Smooth muscle cell of the brain vasculature (primary cell): ENCODE measurements around the gene RNPS1.
"Not testable (repeated sequence)": the region's sequence is repeated elsewhere in the genome, so short reads cannot be mapped to it uniquely, and the experiment has no call there.

Experiments used
- DNase-seq: peaks from one replicate; pipeline ENCODE4 v3.0.0-alpha.2; 2012; ENCODE audit warnings: low read depth, low spot score

RNPS1 gene

GRCh38 chr16:2257726-2258125 lies 10.2 kb downstream of the RNPS1 start:
- no peak for DNase-seq

DNA sequence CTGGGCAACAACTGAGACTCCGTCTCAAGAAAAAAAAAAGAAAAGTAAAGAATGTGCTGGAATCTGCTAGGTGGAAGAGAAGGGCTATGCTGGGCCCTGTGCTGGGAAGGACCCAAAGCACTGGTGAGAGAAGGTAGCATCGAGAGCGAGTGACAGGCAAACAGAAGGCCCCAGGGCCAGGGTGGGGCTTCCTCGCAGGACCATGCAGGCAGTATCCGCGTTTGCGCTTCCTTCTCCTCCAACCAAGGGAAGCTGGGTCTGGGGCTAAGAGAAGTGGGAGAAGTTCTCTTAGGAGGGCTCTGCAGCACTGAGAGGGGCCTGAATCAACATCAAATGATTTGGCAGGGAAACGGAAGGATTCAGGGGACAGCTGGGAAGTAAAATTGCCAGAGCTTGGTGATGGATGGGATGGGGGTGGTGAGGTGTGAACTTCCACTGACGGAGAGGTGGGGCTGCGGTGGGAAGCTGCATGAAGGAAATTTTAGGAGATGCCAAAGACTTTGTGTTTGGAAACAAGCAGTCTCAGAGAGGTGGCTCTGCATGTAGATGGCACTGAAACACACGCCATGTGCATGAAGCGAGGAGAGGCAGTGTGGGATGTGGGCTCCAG lies 11.3 kb downstream of the RNPS1 start:
- DNase-seq, result no peak

GRCh38 chr16:2253293-2253692 lies 14.6 kb downstream of the RNPS1 start:
- DNase-seq, result no peak

GRCh38 chr16:2252806-2253148 lies 15.1 kb downstream of the RNPS1 start:
- no peak for DNase-seq

- DNase-seq, result peak; percentile 63
Observed at GRCh38 chr16:2251296-2252111, 16.4 kb downstream of the RNPS1 start, which contains the start of gene ECI1. Gene ECI1 (minus strand): TSS chr16:2251587. CDS start chr16:2251566, 21 bp downstream.

- no peak for DNase-seq
Observed at GRCh38 chr16:2250652-2251295, 17.2 kb downstream of the RNPS1 start.

DNA sequence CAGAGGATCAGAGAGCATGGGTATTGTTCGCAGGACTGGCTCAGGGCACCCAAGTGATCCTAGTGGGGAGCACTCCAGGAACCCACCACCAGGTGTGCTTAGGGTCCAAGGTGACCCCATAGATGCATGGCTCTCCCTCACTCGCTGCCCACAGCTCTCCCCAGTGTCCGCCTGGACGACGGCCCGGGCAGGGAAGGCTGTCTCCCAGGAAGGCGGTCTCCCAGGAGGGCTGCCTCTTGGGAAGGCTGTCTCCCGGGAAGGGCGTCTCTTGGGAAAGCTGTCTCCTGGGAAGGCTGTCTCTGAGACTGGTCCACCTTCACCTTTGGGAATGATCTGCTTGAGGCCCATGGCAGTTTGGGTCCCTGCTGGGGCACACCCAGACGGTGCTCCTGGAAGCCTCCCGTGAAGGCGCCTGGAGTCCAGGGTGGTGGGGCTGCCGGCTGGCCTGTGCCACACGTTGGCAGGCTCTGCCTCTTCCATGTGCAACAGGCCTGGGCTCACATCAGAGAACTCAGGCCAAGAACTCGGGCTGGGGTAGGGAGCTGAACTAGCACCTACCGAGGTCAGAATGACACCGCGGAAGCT lies 21.5 kb downstream of the RNPS1 start:
- DNase-seq, result no peak

GRCh38 chr16:2244926-2245795 lies 22.8 kb downstream of the RNPS1 start:
- no peak for DNase-seq

- DNase-seq, result no peak
Observed at GRCh38 chr16:2244301-2244700, 23.6 kb downstream of the RNPS1 start.

DNA sequence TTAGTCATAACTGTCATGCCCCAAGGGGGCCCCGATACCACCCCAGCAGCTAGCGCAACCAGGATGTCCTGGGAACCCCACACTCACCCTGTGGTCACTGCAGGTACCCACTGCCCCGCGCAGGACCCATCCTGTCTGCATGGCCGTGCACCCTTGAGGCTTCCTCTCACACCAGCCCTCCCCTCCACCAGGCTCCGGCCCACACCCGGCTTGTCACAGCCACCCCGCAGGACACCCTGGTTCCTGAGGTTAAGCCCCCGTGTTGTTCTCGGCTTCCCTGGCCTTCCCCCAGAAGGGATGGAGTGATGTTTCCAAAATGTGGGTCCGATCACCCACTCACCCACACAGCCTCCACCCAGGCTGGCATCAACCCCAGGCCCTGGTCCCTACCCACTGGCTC lies 24.1 kb downstream of the RNPS1 start:
- DNase-seq, result no peak

GRCh38 chr16:2243031-2243528 lies 24.8 kb downstream of the RNPS1 start:
- no peak for DNase-seq

DNA sequence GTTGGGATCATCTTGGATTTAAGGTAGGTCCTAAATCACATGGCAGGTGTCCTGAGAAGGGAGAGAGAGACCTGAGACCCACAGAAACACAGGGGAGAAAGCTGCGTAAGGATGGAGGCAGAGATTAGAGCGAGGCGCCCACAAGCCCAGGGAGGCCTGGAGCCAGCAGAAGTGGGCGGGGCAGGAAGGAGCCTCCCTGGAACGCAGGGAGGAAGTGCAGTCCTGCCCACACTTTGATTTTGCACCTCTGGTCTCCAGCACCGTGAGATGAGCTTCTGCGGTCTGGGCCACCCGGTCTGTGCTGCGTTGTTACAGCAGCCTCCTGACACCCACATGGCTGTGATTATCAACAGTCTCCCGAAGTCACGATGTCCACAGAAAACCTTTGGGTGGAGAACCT lies 25.3 kb downstream of the RNPS1 start:
- DNase-seq, result no peak

DNA sequence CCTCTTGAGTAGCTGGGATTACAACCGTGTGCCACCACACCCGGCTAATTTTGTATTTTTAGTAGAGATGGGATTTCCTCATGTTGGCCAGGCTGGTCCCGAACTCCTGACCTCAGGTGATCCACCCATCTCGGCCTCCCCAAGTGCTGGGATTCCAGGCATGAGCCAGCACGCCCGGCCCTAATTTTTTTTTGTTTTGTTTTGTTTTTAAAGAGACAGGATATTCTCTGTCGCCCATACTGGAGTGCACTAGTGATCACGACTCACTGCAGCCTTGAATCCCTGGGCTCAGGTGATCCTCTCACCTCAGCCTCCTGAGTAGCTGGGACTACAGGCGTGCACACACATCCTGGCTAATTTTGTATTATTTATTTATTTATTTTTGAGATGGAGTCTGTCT lies 27.6 kb downstream of the RNPS1 start:
- DNase-seq, result not testable (repeated sequence)

- no peak for DNase-seq
Observed at GRCh38 chr16:2238838-2239675, 28.9 kb downstream of the RNPS1 start.

DNA sequence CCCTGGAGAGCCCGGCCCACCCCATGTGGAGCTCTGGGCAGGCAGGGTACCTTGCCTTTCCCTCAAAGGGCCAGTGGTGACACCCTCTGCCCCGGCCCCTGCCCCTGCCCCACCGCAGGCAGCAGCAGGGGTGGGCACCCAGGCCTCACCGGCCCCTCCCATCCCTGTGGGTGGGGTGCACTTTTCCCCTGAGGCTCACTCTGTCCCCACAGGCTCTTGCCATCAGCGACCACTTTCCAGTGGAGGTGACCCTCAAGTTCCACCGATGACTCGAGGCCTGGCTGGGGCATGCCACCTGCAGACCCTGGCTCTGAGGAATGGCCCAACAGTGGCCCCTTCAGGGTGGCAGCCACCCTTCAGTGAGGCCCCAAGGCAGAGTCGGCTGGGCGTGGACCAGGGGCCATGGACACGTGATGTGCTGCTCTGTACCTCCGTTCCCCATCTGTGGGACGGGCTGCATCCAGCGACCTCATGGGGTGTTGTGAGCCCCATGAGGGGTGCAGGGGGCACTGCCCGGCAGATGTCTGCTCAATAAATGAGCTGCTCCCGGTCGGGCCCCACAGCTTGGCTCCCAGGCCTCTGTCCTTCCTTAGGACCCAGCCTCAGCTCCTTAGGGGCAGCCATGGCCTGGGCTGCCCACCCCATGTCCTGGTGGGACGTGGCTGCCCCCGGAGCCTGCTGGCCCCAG lies 29.6 kb downstream of the RNPS1 start:
- no peak for DNase-seq

DNA sequence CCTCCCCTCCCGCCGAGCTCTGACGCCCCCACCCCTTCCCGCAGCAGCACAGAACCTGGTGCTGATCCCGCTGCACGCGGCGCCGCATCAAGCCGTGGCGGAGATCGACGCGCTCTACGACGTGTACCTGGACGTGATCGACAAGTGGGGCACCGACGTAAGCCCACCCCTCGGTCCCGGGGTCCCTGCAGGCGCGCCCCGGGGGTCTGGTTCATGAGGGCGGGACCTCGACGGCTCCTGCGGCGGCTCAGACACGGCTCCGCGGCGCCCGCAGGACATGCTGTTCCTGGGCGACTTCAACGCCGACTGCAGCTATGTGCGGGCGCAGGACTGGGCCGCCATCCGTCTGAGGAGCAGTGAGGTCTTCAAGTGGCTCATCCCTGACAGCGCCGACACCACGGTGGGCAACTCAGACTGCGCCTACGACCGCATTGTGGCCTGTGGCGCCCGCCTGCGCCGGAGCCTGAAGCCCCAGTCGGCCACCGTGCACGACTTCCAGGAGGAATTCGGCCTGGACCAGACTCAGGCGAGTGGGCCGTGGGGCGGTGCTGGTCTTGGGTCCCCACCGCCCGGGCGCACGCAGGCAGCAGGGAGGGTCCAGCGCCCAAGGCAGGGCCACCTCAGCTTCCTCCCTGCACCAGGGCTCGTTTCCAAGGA lies 30.3 kb downstream of the RNPS1 start:
- DNase-seq, result no peak

DNA sequence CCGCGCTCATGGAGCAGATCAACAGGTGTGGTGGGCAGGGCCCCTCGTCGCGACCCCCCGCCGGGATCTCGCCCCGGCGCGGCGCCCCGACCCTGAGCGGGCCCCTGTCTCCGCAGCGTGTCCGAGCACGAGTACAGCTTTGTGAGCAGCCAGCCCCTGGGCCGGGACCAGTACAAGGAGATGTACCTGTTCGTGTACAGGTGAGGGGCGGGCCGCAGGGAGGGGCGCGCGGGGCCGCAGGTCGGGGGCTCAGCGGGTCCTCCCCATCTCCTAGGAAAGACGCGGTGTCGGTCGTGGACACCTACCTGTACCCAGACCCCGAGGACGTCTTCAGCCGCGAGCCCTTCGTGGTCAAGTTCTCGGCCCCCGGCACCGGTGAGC lies 30.8 kb downstream of the RNPS1 start:
- no peak for DNase-seq

DNA sequence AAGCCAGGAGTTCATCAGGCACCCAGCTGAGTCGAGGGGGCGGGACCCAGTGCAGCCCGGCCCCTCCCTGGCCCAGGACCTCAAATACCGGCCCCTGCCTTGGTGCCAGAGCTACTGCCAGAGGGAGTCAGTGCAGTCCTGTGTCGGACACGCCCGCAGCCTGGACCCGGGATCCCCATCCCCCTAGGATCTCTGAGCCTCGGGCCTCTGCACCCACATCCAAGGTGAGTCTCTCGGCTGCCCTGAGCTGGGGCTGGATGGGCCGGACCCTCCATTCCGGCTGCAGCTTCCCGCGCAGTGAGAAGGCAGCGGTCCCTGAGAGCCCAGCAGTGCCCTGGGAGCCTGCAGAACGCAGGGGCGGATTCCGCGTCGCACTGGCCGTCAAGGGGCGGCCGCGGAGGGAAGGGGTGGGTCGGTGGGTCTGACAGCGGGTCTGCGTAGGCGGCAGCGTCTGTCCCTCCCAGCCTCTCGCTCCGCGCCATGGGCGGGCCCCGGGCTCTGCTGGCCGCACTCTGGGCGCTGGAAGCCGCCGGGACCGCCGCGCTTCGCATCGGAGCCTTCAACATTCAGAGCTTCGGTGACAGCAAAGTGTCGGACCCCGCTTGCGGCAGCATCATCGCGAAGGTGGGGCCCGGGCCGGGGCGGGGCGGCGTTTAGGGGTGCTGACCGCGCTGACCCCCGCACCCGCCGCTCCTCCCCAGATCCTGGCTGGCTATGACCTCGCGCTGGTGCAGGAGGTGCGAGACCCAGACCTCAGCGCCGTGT lies 31.4 kb downstream of the RNPS1 start, which contains the start of gene DNASE1L2:
DNASE1L2 (plus strand) TSS at position 108 of the 765 bp plus-strand sequence; CDS start at position 481, 373 bp downstream.
- DNase-seq, result no peak
